ENCODE results near the gene MCIDAS.

Gene MCIDAS

DNA sequence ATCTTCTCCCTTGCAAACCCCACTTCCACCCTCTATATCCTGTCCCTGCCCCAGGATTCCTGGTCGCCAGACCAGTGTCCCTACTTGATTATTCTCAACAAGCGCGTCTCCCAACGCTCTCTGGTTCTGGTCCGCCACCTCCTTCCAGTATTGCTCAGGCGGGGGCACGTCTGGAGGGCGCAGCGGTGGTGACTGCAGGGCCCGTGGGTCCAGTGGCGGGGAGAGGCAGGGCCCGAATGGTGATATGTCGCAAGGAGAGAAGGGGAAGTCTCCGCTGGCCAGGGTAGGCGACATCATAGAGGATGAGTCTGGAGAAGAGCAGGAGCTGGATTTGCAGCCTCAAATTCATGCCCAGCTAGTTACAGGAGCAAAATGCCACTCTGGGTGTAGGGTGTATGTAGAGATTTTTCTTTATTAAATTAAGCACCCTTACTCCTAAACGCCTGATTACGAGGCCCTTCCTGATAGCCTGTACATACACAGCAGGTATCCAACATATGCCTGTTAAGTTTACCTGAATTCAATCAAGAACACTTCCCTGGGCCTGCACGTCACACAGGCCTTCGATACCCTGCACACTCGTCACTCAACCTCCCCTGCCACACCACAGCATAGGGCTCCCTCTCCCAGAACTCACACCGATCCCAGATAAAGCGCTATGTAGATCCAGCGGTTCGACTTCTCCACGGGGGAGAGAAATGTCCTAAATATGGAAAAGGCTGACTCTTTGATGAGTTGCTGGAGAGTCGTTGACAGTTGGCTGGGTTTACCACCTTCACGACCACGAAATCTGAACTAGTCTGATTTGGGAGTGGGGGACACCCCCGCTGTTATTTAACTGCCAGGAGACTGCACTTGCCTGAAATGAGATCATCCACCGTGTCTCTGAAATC is 4.8 kb downstream of the MCIDAS start:
- DNase-seq: no peak

DNA sequence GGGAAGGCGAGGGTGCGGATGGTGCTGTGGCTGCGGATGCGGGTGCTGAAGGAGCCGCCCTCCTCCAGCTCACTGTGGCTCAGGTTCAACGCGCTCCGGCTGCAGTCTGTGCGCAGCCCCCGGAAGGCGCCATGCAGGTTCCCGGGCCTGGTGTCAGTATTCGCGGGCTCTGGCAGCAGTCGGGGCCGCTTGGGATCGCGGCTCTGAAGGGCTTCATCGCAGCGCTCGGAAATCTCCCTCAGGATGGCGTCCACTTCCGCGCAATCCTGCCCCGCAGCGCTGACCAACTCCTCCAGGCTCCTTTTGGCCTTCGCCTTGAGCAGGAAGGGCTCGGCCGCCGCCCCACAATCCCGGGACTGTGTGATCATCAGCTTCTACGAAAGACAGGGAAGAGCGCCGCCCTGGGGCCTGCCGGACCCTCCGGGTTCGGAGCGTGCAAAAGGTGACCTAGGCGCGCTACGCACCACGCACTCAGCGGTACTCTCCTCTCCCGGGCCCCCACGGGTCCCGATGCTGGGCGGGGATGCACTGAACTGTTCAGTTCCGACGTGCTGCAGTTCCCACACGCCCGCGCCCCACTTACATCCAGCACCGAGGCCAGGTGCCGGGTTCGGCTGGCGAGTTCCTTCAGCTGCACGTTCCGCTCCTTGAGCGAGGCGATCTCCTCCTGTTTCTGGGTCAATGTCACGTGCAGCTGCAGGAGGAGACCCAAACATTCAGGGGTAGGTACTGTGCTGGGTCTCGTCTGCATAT is 6.5 kb downstream of the MCIDAS start:
- no peak for DNase-seq

DNA sequence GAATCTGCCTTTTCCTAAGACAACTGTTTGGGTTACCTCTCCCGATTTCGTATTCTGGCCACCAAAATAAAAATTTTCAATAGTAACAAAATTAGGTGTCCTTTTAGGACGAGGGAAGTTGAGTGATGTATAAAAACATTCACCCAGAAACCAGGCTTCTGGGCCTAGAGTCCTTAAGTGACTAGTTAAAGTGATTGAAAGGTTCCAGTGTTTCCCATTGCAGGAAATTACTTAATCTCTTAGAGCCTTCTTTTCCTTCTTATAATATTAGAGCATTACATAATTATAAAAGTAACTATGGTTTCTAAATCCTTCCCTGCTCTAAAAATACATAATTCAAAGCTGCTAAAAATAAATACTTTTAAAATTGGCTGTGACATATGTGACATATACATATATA is 7.3 kb downstream of the MCIDAS start:
- no peak for DNase-seq

- peak; percentile 75 for DNase-seq
Measured at GRCh38 chr5:55218967-55219366, 8.1 kb downstream of the MCIDAS start.

DNA sequence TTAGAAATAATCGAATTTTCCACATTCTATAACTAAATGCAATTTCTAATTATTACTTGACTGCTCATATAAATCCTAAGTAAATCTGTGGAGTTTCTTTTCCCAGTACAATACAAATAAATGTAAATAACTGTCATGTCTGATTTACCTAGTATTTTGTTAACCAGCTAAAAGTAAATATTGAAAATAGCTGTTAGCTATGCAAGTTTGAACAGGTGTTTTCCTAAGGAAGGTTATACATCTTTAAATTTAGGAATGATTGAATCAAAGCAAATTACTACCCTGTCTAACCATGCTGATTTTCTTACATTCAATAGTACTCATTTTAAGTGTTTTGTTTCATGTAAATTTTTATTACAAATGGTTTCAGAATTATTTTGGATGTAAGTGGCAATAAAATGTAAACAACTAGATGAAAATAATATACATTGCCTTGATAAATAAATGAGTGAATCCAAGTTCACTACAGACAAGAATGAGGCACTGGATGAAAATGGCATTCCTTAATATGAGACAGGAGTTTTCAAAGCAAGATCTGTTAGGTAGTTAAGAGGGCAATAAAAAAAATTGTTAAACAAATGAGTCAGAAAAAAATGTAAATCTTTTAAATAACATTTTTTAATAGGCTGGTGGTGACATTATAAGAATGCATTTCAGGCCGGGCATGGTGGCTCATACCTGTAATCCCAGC is 15.8 kb downstream of the MCIDAS start:
- no peak for DNase-seq

DNA sequence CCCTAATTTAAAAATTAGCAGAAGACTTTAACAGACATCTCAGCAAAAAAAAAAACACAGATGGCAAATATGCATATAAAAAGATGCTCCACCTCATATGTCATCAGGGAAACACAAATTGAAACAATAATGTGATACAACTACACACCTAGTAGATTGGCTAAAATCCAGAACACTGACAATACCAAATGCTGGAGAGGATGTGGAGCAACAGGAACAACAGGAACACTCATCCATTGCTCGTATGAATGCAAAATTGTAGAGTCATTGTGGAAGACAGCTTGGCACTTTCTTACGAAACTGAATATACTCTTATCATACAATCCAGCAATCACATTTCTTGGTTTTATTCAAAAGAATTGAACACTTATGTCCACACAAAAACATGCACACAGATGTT is 22.1 kb downstream of the MCIDAS start:
- no peak for DNase-seq

DNA sequence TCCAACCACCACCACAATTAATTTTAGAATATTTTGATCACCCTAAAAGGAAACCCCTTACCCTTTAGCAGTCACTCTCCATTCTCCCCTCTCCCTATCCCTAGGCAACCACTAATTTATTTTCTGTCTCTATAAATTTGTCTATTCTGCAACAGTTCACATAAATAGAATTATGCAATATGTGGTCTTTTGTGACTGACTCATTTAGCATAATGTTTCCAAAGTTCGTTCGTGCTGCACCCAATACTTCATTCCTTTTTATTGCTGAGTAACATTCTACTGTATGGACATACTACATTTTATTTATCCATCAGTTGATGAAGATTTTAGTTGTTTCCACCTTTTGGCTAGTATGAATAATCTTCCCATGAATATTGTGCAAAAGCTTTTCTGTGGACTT is 36.0 kb downstream of the MCIDAS start:
- no peak for DNase-seq

DNA sequence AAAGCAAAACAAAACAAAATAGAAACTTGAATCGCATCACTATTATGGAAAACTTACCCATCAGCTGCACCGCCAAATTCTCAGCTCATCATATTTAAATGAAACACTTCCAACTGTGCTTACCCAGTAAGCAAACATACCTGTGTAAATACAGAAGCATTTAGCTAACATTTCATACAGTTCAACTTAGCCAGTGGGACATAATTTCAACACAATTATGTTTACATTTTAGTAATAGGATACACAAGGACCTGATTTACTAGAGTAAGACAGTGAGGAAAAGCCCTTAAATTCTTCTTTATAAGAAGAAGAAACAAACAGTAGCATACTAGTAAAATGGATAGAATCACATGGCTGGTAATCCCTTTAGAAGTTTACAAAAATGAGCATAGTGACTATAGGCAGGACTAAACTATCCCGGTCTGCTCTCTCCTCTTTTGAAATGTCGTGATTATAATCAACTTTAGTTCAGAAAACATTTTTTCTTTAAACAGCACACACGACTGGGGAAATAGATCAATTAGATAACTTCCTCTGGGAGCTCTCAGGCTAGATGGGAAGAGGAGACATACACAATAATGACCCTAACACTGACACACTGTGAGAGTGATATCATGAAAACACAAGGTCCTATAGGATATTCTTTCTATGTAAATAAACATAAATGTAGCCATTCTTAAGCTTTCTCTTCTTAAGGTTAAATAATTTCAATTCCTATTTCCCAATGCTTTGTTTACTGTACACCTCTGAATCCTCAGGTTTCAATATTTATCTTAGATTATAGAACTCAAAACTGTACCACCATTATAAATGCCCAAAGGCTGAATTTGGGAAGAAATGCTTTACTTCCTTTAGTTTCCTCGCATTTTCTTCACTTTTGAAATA is 38.2 kb downstream of the MCIDAS start:
- DNase-seq: peak; percentile 75

- DNase-seq: peak; percentile 63
Measured at GRCh38 chr5:55187370-55187769, 39.7 kb downstream of the MCIDAS start.

DNA sequence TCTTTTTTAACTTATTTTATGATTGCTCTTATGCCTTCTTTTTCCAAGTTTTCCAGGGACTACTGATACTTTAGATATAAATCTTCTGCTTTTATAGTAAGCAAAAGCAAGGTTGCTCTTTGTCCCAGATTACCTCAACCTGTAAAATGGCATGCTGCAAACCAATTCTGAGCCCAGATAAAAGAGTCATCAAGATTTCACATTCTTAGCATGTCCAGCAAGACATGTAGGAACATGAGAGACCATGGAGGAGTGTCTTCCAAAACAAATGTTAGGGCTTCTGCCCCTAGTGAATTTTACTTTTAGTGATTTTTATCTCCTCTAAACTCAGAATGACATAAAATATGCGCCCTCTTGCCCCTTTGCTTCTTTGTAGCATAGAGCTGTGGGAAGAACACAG is 47.1 kb downstream of the MCIDAS start:
- DNase-seq: no peak

GRCh38 chr5:55177078-55177477 is 50.0 kb downstream of the MCIDAS start:
- DNase-seq: no peak

- peak; percentile 85 for DNase-seq
Measured at GRCh38 chr5:55176176-55176818, 50.8 kb downstream of the MCIDAS start.

DNA sequence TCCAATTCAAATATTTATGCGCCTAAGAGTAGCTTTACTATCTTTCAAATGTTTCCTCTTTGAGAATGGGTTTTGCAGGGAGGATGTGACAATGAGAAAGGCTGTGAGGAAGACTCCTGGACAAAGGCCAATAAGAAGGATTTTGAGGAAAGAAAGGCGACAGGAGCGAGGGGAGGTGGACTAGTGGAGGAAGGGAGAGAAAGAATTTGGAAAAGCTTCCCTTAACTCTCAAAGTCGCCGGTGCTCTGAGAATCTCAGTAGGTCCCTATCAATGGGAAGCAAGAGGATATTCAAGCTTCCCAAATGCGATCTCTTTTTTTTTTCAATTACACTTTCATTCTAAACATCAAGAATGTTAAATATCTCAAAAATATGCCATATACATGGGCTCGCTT is 51.3 kb downstream of the MCIDAS start:
- DNase-seq: no peak

DNA sequence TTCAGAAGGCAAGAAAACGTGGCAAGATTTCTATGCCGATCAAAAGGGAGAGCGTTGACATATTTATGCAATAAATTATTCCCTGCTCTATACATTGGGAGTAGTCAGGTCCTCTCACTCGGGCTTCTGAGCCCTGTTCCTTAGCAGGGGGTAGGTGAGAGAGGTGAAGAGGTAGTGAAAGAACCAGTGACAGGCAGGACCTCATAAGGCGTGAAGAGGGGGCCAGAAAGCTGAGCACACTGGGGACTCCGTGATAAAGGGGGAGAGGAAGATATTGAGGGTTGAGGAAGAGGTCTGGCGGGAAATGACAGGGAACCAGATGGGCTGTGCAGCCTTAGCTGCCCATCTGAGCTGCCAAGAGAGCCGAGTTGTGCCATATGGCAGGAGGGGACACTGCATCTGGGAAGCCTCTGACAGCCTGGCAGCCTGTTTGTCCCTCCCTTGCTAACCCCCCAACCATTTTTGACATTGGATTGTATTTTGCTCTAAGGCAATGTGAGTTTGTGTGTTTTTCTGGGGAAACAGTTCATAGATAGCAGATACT is 53.4 kb downstream of the MCIDAS start:
- DNase-seq: no peak

DNA sequence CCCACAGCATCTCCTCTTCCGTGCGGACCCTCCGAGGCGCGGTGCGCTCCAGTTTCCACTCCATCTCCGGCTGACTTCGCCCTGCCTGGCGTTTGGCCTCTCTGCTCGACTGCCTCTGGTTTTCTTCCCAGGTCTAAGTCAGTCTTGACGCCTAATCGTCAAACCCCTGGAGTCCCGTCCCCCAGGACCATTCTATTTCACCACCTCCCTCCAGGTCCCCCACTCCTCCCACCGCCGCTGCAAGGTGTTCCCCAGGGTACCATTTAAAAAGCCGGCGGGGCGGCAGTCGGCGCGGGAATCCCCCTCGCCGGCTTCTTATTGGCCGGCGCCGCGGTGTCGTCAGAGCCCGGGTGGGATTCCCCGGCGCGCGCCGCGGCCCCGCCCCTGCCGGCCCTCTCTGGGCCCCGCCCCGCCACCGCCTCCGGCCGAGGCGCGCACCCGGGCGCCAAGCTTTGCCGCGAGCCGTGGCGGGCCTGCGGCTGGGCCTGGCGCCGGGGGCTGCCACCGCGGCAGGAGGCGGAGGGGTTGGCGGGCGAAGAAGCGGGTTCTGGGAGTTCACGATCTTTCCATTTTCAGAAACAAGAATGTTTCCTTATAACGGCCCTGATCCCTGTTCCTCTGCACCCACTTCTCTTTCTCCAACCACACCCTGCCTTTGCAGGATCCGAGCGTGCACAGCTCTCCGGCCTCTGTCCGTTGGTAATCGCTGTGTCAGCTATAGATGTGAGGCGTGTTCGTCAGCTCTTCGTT is 54.0 kb downstream of the MCIDAS start, which contains the start of gene CDC20B:
CDC20B (minus strand) TSS at position 241 of the 750 bp plus-strand sequence; CDS start at position 64, 177 bp downstream.
- DNase-seq: peak; percentile 79

DNA sequence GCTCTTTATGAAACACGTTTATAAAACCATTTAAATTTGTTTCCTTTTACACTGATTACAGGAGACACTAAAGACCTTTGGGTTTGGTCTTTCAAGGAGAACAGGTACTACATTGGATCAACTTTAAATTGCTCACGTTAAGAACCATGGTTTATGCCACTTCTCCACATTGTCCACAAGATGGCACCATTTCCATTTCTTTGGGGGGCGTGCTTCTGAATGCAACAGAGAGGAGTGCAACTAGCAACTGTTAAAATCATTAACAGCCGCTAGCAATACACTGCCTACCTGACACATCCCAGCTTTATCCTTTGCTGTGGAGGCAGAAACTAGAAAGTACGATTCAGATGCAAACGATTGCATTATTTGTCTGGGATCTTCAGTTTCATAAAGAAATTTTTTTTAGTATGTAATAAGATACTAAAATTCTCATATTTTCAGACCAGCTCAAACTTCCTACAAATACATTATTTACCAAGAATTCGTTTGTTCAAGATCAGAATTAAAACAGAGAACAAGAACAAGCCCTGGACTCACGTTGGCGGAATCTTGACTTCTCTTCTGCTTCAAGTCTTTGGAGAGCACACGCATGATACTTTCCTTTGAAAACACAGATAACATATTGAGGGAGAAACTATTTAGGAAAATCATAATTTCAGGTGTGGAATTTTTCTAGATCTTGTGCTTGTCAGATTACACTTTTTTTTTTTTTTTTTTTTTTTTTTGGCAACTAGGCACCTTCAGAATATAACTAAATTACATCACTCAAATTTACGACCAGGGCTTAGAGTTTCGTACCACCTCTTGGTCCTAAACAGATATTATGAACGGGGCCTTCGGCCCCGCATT is 54.8 kb downstream of the MCIDAS start:
- DNase-seq: peak; percentile 71

DNA sequence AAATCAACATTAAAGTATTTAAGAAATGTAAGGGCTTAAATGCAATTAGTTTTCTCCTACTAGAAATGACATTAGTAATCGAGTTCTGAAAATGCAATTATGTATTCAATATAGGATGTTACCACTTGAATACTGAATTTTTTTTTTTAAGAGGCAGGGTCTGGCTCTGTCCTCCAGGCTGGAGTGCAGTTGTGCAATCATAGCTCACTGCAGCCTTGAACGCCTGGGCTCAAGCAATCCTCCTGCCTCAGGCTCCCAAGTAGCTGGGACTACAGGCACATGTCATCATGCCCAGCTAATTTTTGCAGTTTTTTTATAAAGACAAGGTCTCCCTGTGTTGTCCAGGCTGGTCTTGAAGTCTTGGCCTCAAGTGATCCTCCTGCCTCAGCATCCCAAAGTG is 55.6 kb downstream of the MCIDAS start:
- DNase-seq: no peak

All from COR-L47 (cell line).